Adipocyte (in vitro differentiated cells): ENCODE results near the gene CACNB4.
A peak's percentile ranks its signal among the peaks of the same experiment; 100 is the strongest.
"Not testable (repeated sequence)": the region's sequence is repeated elsewhere in the genome, so short reads cannot be mapped to it uniquely, and the experiment has no call there.

ENCODE experiments used
- DNase-seq: peaks from one replicate; pipeline ENCODE4 v3.0.0-alpha.2; 2015; ENCODE audit warnings: low read depth
- H3K27me3 ChIP-seq: replicated peaks from 2 replicates; pipeline ENCODE4 v1.7.0; 2013; ENCODE audit warnings: mild to moderate bottlenecking, low read length, moderate library complexity; ENCODE audit not compliant: control insufficient read depth, insufficient read depth
- H3K36me3 ChIP-seq: 2 replicates; pipeline ENCODE4 v1.7.0; 2013; ENCODE audit warnings: low read length, mild to moderate bottlenecking, moderate library complexity; ENCODE audit not compliant: control insufficient read depth, insufficient read depth, severe bottlenecking
- H3K4me1 ChIP-seq: 2 replicates; pipeline ENCODE4 v1.7.0; 2013; ENCODE audit warnings: mild to moderate bottlenecking, low read length, moderate library complexity; ENCODE audit not compliant: control insufficient read depth, insufficient read depth
- H3K4me3 ChIP-seq: 2 replicates; pipeline ENCODE4 v1.7.0; 2013; ENCODE audit warnings: mild to moderate bottlenecking, low read length, moderate library complexity
- H3K9ac ChIP-seq: 2 replicates; pipeline ENCODE4 v1.7.0; 2013; ENCODE audit warnings: mild to moderate bottlenecking, low read length, moderate library complexity
- H3K9me3 ChIP-seq: 2 replicates; pipeline ENCODE4 v1.7.0; 2013; ENCODE audit warnings: mild to moderate bottlenecking, low read length, moderate library complexity; ENCODE audit not compliant: control insufficient read depth

The CACNB4 gene

GRCh38 chr2:152103271-152103670 lies 4.4 kb upstream of the CACNB4 start:
- Histone ChIP-seq H3K4me1 (peaks cover 9% of the 10 kb centered on the region), H3K4me3 (no peak overlapping the region), H3K9me3 (no peaks in the 10 kb centered on the region), H3K36me3 (no peaks in the 10 kb centered on the region), H3K9ac (no peak overlapping the region), H3K27me3 (peaks cover 19% of the 10 kb centered on the region)
- no peak for DNase-seq

- no peaks in the 10 kb centered on the region for H3K9me3 ChIP-seq
- no peaks in the 10 kb centered on the region for H3K36me3 ChIP-seq
- H3K27me3 ChIP-seq = peaks cover 19% of the 10 kb centered on the region
- H3K4me3 ChIP-seq = no peak overlapping the region
- no peak for DNase-seq
- no peak overlapping the region for H3K9ac ChIP-seq
- peaks cover 12% of the 10 kb centered on the region for H3K4me1 ChIP-seq
Measured at GRCh38 chr2:152100961-152101360, 2.1 kb upstream of the CACNB4 start.

- Histone ChIP-seq H3K4me1 (peaks cover 12% of the 10 kb centered on the region), H3K9ac (peak overlapping the region; percentile 71), H3K36me3 (no peaks in the 10 kb centered on the region), H3K27me3 (peaks cover 19% of the 10 kb centered on the region), H3K4me3 (peak overlapping the region; percentile 78), H3K9me3 (no peaks in the 10 kb centered on the region)
- DNase-seq = peak; percentile 35
Measured at GRCh38 chr2:152099367-152100050, 665 bp upstream of the CACNB4 start.

DNA sequence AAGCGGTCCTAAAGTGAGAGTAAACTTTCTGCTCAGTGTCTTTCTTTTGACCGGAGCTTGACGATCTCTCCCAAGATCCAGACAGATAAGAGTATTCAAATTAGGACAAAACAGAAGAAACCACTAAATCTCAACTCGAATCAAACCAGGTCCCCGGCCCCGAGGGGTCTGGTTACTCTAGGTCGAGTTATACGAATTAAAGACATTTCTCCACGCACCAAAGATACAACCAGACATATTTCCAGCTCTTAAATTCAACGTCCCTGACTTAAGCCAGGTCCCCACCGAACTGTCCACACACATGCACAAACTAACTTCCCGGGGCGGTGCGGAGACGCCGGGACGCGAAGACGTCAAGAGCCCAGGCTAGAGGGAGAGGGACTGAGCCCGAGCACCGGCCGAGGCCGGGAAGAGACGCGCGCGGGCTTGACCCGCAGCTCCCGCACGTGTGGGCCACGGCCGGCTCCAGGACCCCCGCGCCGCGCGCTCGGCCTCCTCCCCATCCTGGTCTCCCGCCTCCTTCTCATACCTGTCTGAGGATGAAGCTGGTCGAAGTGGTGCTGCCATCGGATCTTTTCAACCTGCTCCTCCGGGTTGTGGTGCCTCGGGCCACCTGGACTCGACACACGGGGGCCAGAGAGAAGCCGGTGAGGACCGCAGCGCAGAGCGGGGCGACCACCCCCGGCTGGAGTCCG lies 896 bp downstream of the CACNB4 start:
- Histone ChIP-seq H3K4me1 (peaks cover 12% of the 10 kb centered on the region), H3K27me3 (peaks cover 19% of the 10 kb centered on the region), H3K36me3 (no peaks in the 10 kb centered on the region), H3K4me3 (peak overlapping the region; percentile 78), H3K9ac (peak overlapping the region; percentile 79), H3K9me3 (no peaks in the 10 kb centered on the region)
- peak; percentile 67 for DNase-seq

DNA sequence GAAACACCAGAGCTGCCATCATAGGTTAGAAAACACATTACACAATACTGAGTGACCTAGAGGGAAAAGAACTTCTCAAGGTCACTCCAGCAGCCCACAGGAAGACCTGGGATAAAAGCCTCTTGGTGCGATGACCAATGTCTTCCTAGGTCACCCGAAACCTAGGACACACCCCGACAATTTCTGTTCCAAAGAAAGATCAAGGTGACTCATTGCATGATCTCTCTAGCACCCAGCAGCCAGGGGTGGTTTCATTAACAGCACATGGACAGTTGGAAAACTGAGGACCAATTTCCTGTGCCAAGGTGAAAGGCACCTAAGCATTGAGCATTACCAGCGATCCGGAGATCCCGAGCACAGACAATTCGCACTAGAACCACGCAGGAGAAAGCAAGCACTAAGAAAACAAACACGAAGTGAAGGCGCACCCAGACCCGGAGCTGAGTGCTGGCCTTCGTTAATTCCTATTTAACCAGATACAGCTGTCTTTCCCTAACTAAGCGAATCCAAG lies 1.5 kb downstream of the CACNB4 start:
- Histone ChIP-seq H3K27me3 (peaks cover 19% of the 10 kb centered on the region), H3K4me3 (peak overlapping the region; percentile 78), H3K9me3 (no peaks in the 10 kb centered on the region), H3K9ac (peak overlapping the region; percentile 79), H3K4me1 (peaks cover 12% of the 10 kb centered on the region), H3K36me3 (no peaks in the 10 kb centered on the region)
- peak; percentile 76 for DNase-seq

DNA sequence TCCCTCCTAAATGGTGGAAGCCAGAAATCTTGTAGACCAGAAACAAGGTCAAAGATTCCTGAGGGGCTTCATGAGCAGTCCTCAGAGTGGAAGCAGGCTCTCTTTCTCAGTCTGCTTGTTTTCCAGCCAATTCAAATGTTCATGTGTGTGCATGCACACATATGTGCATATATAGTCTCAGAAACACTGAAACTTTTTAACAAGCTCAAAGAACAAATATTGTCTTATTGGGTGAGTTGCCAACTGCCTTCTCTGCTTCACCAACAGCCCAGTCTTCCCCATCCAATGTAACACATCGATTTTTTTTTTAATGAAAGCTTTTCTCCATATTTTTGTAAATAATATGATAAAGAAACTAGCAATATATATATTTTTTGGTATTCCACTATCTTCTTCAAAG lies 3.7 kb downstream of the CACNB4 start:
- Histone ChIP-seq H3K36me3 (no peaks in the 10 kb centered on the region), H3K4me1 (peaks cover 12% of the 10 kb centered on the region), H3K9me3 (no peaks in the 10 kb centered on the region), H3K4me3 (no peak overlapping the region), H3K27me3 (peaks cover 12% of the 10 kb centered on the region), H3K9ac (no peak overlapping the region)
- no peak for DNase-seq

GRCh38 chr2:152094014-152094413 lies 4.8 kb downstream of the CACNB4 start:
- no peak for DNase-seq
- Histone ChIP-seq H3K9me3 (no peaks in the 10 kb centered on the region), H3K36me3 (no peaks in the 10 kb centered on the region), H3K4me1 (peaks cover 8% of the 10 kb centered on the region), H3K27me3 (peaks cover under 1% of the 10 kb centered on the region), H3K4me3 (no peak overlapping the region), H3K9ac (no peak overlapping the region)

- no peak for DNase-seq
- H3K9ac ChIP-seq = no peak overlapping the region
- no peak overlapping the region for H3K4me3 ChIP-seq
- H3K4me1 ChIP-seq = peaks cover 8% of the 10 kb centered on the region
- no peaks in the 10 kb centered on the region for H3K36me3 ChIP-seq
- no peaks in the 10 kb centered on the region for H3K27me3 ChIP-seq
- H3K9me3 ChIP-seq = no peaks in the 10 kb centered on the region
Measured at GRCh38 chr2:152093464-152093863, 5.4 kb downstream of the CACNB4 start.

DNA sequence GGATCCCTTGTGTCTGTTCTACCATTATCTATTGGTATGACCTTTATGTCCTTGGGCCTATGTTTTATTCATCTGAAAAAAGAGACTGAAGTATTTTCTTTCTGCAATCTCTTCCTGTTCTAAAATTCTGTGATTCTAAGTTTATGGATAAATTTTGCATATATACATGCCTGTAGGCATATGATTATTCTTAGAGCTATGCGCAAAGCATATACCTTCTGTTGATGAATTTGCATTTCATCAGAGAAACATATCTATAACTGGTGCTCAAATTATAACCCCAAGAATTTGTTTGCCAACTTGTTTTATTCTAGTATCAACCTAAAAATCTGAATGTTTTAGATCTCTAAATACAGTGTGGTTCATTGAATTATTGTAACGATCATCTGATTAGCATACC lies 6.7 kb downstream of the CACNB4 start:
- Histone ChIP-seq H3K9ac (no peak overlapping the region), H3K4me1 (peaks cover 3% of the 10 kb centered on the region), H3K9me3 (no peaks in the 10 kb centered on the region), H3K36me3 (no peaks in the 10 kb centered on the region), H3K4me3 (no peak overlapping the region), H3K27me3 (no peaks in the 10 kb centered on the region)
- no peak for DNase-seq

DNA sequence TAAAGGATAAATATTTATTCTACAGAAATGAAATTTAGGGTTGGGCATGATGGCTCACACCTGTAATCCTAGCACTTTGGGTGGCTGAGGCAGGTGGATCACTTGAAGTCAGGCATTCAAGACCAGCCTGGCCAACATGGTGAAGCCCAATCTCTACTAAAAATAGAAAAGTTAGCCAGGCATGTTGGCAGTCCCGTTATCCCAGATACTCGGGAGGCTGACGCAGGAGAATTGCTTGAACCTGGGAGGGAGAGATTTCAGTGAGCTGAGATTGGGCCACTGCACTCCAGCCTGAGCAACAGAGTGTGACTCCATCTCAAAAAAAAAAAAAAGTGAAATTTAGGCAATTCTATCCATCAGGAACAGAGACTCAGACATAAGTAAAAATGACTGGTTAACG lies 8.1 kb downstream of the CACNB4 start:
- not testable (repeated sequence) for H3K27me3 ChIP-seq, H3K36me3 ChIP-seq, H3K9ac ChIP-seq, H3K9me3 ChIP-seq, H3K4me1 ChIP-seq, H3K4me3 ChIP-seq, DNase-seq

DNA sequence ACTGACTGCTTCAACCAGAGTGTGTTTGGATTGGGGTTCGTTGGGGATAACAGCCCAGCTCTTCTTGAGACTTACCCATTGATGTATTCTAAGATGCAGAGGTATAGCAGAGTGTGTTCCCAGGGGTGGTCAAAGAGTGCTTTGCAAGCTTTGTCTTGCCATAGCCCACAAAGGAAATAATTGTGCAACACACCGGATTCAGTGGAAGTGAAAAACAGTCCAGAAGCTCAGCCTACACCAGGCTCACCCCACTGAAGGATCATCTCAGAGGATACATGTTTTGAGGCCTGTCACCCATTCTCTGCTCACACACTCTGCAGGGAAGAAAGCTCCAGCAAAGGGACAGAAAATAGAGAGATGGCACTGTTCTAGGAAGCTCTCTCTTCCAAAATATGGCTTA lies 9.6 kb downstream of the CACNB4 start:
- Histone ChIP-seq H3K9ac (no peak overlapping the region), H3K27me3 (no peaks in the 10 kb centered on the region), H3K9me3 (no peaks in the 10 kb centered on the region), H3K36me3 (no peaks in the 10 kb centered on the region), H3K4me3 (no peak overlapping the region), H3K4me1 (no peaks in the 10 kb centered on the region)
- DNase-seq = no peak
